NCI-H1092 (cell line): ENCODE data around the gene ALDH9A1.

Source experiments
- DNase-seq: peaks from one replicate; lab custom pipeline; 2025; lab: John Stamatoyannopoulos, UW

The ALDH9A1 gene

GRCh38 chr1:165623624-165624023, 74.7 kb downstream of the ALDH9A1 start:
- no peak for DNase-seq

- no peak for DNase-seq
Measured at GRCh38 chr1:165619647-165620151, 78.7 kb downstream of the ALDH9A1 start.

GRCh38 chr1:165616987-165617546, 81.3 kb downstream of the ALDH9A1 start:
- DNase-seq: no peak

- DNase-seq: no peak
Measured at GRCh38 chr1:165616054-165616612, 82.2 kb downstream of the ALDH9A1 start.
